IPS DF 6.9 (cell line): ENCODE measurements around the gene ACSL5.
"Not testable (repeated sequence)": the region's sequence is repeated elsewhere in the genome, so short reads cannot be mapped to it uniquely, and the experiment has no call there.

Experiments used
- DNase-seq: peaks from one replicate; pipeline ENCODE4 v3.0.0-alpha.2; 2013; ENCODE audit warnings: low read depth, low spot score
- H3K27ac ChIP-seq: one replicate; pipeline ENCODE4 v1.5.1; 2013; ENCODE audit warnings: low read length, control low read depth
- H3K27me3 ChIP-seq: 2 replicates; pipeline ENCODE4 v1.6.1; 2013; ENCODE audit warnings: mild to moderate bottlenecking, low read length; ENCODE audit not compliant: control insufficient read depth, insufficient read depth
- H3K36me3 ChIP-seq: 2 replicates; pipeline ENCODE4 v1.6.1; 2013; ENCODE audit warnings: low read length; ENCODE audit not compliant: control insufficient read depth, insufficient read depth
- H3K4me1 ChIP-seq: 2 replicates; pipeline ENCODE4 v1.6.1; 2013; ENCODE audit warnings: low read length; ENCODE audit not compliant: control insufficient read depth, insufficient read depth
- H3K4me3 ChIP-seq: 2 replicates; pipeline ENCODE4 v1.5.1; 2013; ENCODE audit warnings: mild to moderate bottlenecking, low read length
- H3K9me3 ChIP-seq: 2 replicates; pipeline ENCODE4 v1.6.1; 2013; ENCODE audit warnings: low read length, inconsistent platforms; ENCODE audit not compliant: control insufficient read depth, insufficient read depth
- WGBS: extraction: QIAGEN DNeasy Blood & Tissue Kit; methylation state at CpG from one replicate; pipeline ENCODE4 v1.1.7; 2013; ENCODE audit warnings: mixed read lengths, missing lambda C conversion rate; ENCODE audit not compliant: insufficient read length, insufficient coverage; 5-methylcytosine and 5-hydroxymethylcytosine counted together

ACSL5 gene

GRCh38 chr10:112388548-112388947 is 14.6 kb downstream of the ACSL5 start:
- Histone ChIP-seq H3K4me1 (no peaks in the 10 kb centered on the region), H3K27me3 (no peaks in the 10 kb centered on the region), H3K9me3 (no peaks in the 10 kb centered on the region), H3K27ac (no peak overlapping the region), H3K4me3 (no peak overlapping the region), H3K36me3 (no peaks in the 10 kb centered on the region)
- DNase-seq = no peak
- no CpG with 5 or more reads among the region's 2 CpGs for WGBS

GRCh38 chr10:112389271-112389822 is 15.4 kb downstream of the ACSL5 start:
- Histone ChIP-seq H3K36me3 (no peaks in the 10 kb centered on the region), H3K4me3 (no peak overlapping the region), H3K9me3 (no peaks in the 10 kb centered on the region), H3K4me1 (no peaks in the 10 kb centered on the region), H3K27me3 (no peaks in the 10 kb centered on the region), H3K27ac (no peak overlapping the region)
- no CpG with 5 or more reads among the region's 6 CpGs for WGBS
- no peak for DNase-seq

GRCh38 chr10:112390125-112390703 is 16.3 kb downstream of the ACSL5 start:
- H3K4me1 ChIP-seq = no peaks in the 10 kb centered on the region
- H3K27ac ChIP-seq = no peak overlapping the region
- no peaks in the 10 kb centered on the region for H3K9me3 ChIP-seq
- no peak overlapping the region for H3K4me3 ChIP-seq
- H3K27me3 ChIP-seq = no peaks in the 10 kb centered on the region
- no peak for DNase-seq
- no CpG with 5 or more reads among the region's 3 CpGs for WGBS
- H3K36me3 ChIP-seq = no peaks in the 10 kb centered on the region

GRCh38 chr10:112393341-112393740 is 19.4 kb downstream of the ACSL5 start:
- H3K27me3 ChIP-seq = no peaks in the 10 kb centered on the region
- H3K36me3 ChIP-seq = no peaks in the 10 kb centered on the region
- WGBS = no CpG with 5 or more reads among the region's 1 CpG
- H3K4me3 ChIP-seq = no peak overlapping the region
- no peaks in the 10 kb centered on the region for H3K9me3 ChIP-seq
- H3K4me1 ChIP-seq = no peaks in the 10 kb centered on the region
- DNase-seq = no peak
- no peak overlapping the region for H3K27ac ChIP-seq

- H3K4me3 ChIP-seq = no peak overlapping the region
- no peaks in the 10 kb centered on the region for H3K4me1 ChIP-seq
- no peak overlapping the region for H3K27ac ChIP-seq
- H3K9me3 ChIP-seq = no peaks in the 10 kb centered on the region
- H3K27me3 ChIP-seq = no peaks in the 10 kb centered on the region
- no CpG with 5 or more reads among the region's 2 CpGs for WGBS
- no peaks in the 10 kb centered on the region for H3K36me3 ChIP-seq
- DNase-seq = no peak
These were observed 19.9 kb downstream of the ACSL5 start for GRCh38 chr10:112393827-112394226.

GRCh38 chr10:112394475-112394875 is 20.6 kb downstream of the ACSL5 start:
- no peak for DNase-seq
- Histone ChIP-seq H3K4me1 (no peaks in the 10 kb centered on the region), H3K36me3 (no peaks in the 10 kb centered on the region), H3K27ac (no peak overlapping the region), H3K4me3 (no peak overlapping the region), H3K9me3 (no peaks in the 10 kb centered on the region), H3K27me3 (no peaks in the 10 kb centered on the region)
- no CpG with 5 or more reads among the region's 5 CpGs for WGBS

GRCh38 chr10:112395809-112396530 is 22.1 kb downstream of the ACSL5 start:
- H3K9me3 ChIP-seq = no peaks in the 10 kb centered on the region
- H3K4me1 ChIP-seq = no peaks in the 10 kb centered on the region
- no peak overlapping the region for H3K27ac ChIP-seq
- WGBS = 100% methylated on average over 1 of the region's 5 CpGs
- H3K27me3 ChIP-seq = no peaks in the 10 kb centered on the region
- no peak overlapping the region for H3K4me3 ChIP-seq
- no peak for DNase-seq
- H3K36me3 ChIP-seq = no peaks in the 10 kb centered on the region

- WGBS = no CpG with 5 or more reads among the region's 2 CpGs
- Histone ChIP-seq H3K27ac (no peak overlapping the region), H3K4me1 (no peaks in the 10 kb centered on the region), H3K4me3 (no peak overlapping the region), H3K27me3 (no peaks in the 10 kb centered on the region), H3K36me3 (no peaks in the 10 kb centered on the region), H3K9me3 (no peaks in the 10 kb centered on the region)
- DNase-seq = no peak
These were observed 23.7 kb downstream of the ACSL5 start for GRCh38 chr10:112397592-112397991.

GRCh38 chr10:112402917-112403316 is 29.0 kb downstream of the ACSL5 start:
- WGBS = no CpG with 5 or more reads among the region's 2 CpGs
- Histone ChIP-seq H3K36me3 (no peaks in the 10 kb centered on the region), H3K4me1 (no peaks in the 10 kb centered on the region), H3K9me3 (no peaks in the 10 kb centered on the region), H3K27ac (no peak overlapping the region), H3K4me3 (no peak overlapping the region), H3K27me3 (no peaks in the 10 kb centered on the region)
- no peak for DNase-seq

- no peak overlapping the region for H3K4me3 ChIP-seq
- H3K4me1 ChIP-seq = no peaks in the 10 kb centered on the region
- no peaks in the 10 kb centered on the region for H3K9me3 ChIP-seq
- H3K27ac ChIP-seq = no peak overlapping the region
- no peaks in the 10 kb centered on the region for H3K36me3 ChIP-seq
- DNase-seq = no peak
- no CpG with 5 or more reads among the region's 3 CpGs for WGBS
- H3K27me3 ChIP-seq = no peaks in the 10 kb centered on the region
These were observed 30.7 kb downstream of the ACSL5 start for GRCh38 chr10:112404617-112405016.

- H3K27ac ChIP-seq, H3K4me3 ChIP-seq, H3K27me3 ChIP-seq, H3K9me3 ChIP-seq, DNase-seq, H3K36me3 ChIP-seq, H3K4me1 ChIP-seq: not testable (repeated sequence)
- no CpG with 5 or more reads among the region's 2 CpGs for WGBS
These were observed 32.9 kb downstream of the ACSL5 start for GRCh38 chr10:112406806-112407205.
